Measurements from ENCODE around the gene EXOC3L1.

DNA sequence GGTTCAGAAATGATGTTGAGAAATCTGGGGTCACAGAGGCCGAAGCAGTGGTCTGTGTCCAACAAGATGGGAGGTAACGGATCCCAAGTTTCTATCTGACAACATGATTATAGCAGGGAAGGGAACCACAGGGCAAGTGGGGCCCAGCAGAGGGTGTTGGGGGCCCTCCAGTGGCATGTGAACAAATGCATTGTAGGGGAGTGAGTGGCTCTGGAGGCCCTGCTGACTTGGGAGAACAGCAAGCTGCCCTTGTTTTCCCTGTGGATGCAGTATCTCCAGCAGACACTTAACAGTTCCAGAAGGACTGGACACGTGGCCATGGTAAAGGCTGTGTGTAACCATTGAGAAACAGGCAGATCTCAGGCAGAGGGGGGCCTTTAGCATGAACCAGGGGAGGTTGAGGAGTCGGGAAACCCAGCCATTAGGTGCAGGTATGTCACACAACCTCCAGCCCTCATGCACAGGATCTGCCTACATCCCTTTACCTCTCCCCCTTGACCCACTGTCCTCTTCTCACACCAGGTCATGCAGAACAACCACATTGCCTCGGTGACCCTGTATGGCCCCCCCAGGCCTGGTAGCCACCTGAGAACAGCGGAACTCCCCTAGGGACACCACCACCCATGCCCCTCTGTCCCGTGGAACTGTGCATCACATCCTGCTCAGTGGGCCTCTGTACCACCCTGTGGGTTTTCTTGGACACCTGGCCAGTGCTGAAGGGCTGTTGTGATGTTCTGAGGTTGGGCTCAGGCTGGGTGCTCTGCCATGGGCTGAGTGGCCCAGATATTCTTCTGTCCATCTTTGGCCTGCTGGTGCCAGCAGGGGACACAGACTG lies 43.2 kb downstream of the EXOC3L1 start:
- TF ChIP-seq CTCF (IDR thresholded peaks at IDR 0.05) = no peak
- TF ChIP-seq POLR2A (IDR thresholded peaks at IDR 0.05) = no peak
